Heart left ventricle (tissue), 16 donors: ENCODE measurements around the gene CEP63. TPM values are rescaled to one million over a fixed set of nuclear protein-coding genes. Genes with fewer than 3 reads are reported as not detected.

Experiments
- ATAC-seq, 4 donors: fragments of 200-7000 bp; cut with Tn5 transposase; one replicate each; pipeline ENCODE4 v1.9.1; 2020 to 2022; ENCODE audit warnings: moderate library complexity in 4 of 4, mild to moderate bottlenecking in 3 of 4, moderate number of reproducible peaks in 1 of 4
- DNase-seq, 5 donors: peaks; one replicate each; pipeline ENCODE4 v3.0.0-alpha.2; 2020
- H3K27ac ChIP-seq, 12 donors: fragments of 200-600 bp; sonication (generic) in 4 of 12; one replicate each; pipeline versions ENCODE4 v1.5.0 to v1.8.0; 2016 to 2022; ENCODE audit warnings: mild to moderate bottlenecking in 2 of 12
- H3K27me3 ChIP-seq, 9 donors: fragments of 200-600 bp; sonication (generic) in 2 of 9; one replicate each; pipeline versions ENCODE4 v1.5.1 to v1.8.0; 2016 to 2022; ENCODE audit warnings: mild to moderate bottlenecking in 3 of 9
- H3K36me3 ChIP-seq, 9 donors: fragments of 200-600 bp; sonication (generic) in 2 of 9; one replicate each; pipeline versions ENCODE4 v1.5.0 to v1.8.0; 2018 to 2022; ENCODE audit warnings: mild to moderate bottlenecking in 2 of 9
- H3K4me1 ChIP-seq, 12 donors: fragments of 200-600 bp; sonication (generic) in 4 of 12; one replicate each; pipeline versions ENCODE4 v1.5.0 to v1.8.0; 2016 to 2022; ENCODE audit warnings: mild to moderate bottlenecking in 3 of 12
- H3K4me3 ChIP-seq, 12 donors: fragments of 200-600 bp; sonication (generic) in 4 of 12; one replicate each; pipeline versions ENCODE4 v1.5.0 to v1.8.0; 2017 to 2022; ENCODE audit warnings: mild to moderate bottlenecking in 9 of 12, moderate library complexity in 4 of 12
- H3K9me3 ChIP-seq, 12 donors: fragments of 200-600 bp; sonication (generic) in 4 of 12; one replicate each; pipeline versions ENCODE4 v1.5.0 to v1.8.0; 2016 to 2022; ENCODE audit warnings: mild to moderate bottlenecking in 1 of 12
- CTCF ChIP-seq, 12 donors: fragments of 200-600 bp; sonication (generic) in 4 of 12; IDR thresholded peaks; one replicate each; pipeline versions ENCODE4 v1.5.0 to v1.8.0; 2018 to 2022; ENCODE audit warnings: antibody characterized with exemption in 12 of 12, mild to moderate bottlenecking in 5 of 12
- POLR2A ChIP-seq, 2 donors: fragments of 450-650 bp; IDR thresholded peaks; one replicate each; pipeline ENCODE4 v1.6.1; 2017; ENCODE audit warnings: antibody characterized with exemption in 2 of 2, mild to moderate bottlenecking in 2 of 2, moderate library complexity in 2 of 2
- WGBS, 4 donors: extraction: QIAGEN DNeasy Blood & Tissue Kit in 2 of 4; methylation state at CpG; one replicate each; pipeline versions ENCODE4 v1.1.5 to v1.1.7; 2013 to 2018; 5-methylcytosine and 5-hydroxymethylcytosine counted together
- intact Hi-C, 10 donors: fragments of 100-400 bp; cut with DNase I; formaldehyde crosslinking; loops; one replicate each; pipeline versions ENCODE4 v1.11.1 to v1.14.2; 2022
- polyA plus RNA-seq, 2 donors: library from polyadenylated mRNA; stranded (reverse); fragments of 200-250 nt; gene quantifications; one replicate each; pipeline ENCODE4 v1.2.3, GENCODE V29; 2013
- total RNA-seq, 9 donors: library from RNA; depleted of rRNA in 2 of 9; stranded (reverse); fragments of >200 nt in 2 of 9; fragmentation: NEBNext Ultra II Directional in 3 of 9; extraction: Animal tissue kit (Norgen Biotek cat#: 25700) in 3 of 9; gene quantifications; one replicate each; pipeline versions ENCODE4 v1.1.0 to v1.2.4, GENCODE V29; 2016 to 2023
- donor health status: ischemic (EF 13 %, LVEDD 7.1; RV severe dilation, severe dysfunction).
- donor health status: healthy with polysubstance abuse.
- donor health status: DM: no; HTN: yes; CAD: no.
- donor health status: DM: no; HTN: no; CAD: no.
- donor health status: ischemic (EF 25% LVEDD 6.9; RV normal size, moderate dysfunction).
- donor health status: ischemic (EF 25% LVEDD 5.7; RV mildly dilated, moderate dysfunction).
- donor health status: healthy.
- donor health status: DM: yes; HTN: yes; CAD: no.
- donor health status: ischemic (EF 35%, LVEDD 5.7; RV mildly dilated, moderate dysfunction).
- donor health status: nonischemic (EF 11% LVEDD 7.7; RV severe dilation, severe dysfunction).
- donor health status: DM: yes; HTN: yes; CAD: no.
- donor health status: PGD.
- donor health status: ischemic (EF 29% LVEDD 5.4; RV normal size, mild dysfunction).
- donor health status: nonischemic (EF 23%, LVEDD 6.1; RV moderate dilation, normal function).

The CEP63 gene
- total and polyA plus RNA-seq, 11 donors = 19.1 to 35.3 (median 29.5) TPM

DNA sequence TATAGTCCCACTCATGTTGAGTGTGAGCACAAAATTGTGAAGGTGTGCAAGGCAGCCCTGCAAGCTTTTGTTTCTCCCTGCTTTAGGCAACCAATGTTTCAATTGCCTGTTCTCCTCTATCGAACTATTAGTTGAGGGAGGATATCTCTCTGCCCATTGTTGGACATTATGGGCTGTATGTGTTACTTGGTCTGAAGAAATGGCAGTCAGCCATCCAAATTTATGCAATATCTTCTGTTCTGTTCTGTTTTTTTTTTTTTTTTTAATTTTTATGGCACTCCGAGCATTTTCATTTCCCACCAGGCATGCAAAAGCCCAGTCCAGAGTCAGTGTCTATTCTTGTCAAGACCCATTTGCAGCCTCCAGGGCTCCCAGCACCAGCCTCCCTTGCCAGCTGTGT, 44.0 kb upstream of the CEP63 start:
- 85 to 92% (median 90%) methylated on average over 2 of the region's 2 CpGs for WGBS, 4 donors
- no peak for ATAC-seq
- no peak for DNase-seq

DNA sequence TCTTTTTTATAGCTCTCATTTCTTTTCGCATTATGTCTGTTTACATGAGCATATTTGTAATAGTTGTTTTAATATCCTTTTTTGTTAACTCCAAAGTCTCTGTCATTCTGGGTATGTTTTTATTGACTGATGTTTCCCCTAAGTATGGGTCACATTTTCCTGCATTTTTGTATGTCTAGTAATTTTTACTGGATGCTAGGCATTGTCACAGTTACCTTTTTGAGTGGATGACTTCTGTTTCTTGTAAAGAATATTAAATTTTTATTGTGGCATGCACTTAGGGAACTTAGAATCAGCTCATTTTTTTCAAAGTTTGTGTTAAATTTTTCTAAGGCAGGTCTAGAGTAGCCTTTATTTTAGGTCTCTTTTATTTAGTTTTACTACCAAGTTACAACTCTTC, 40.8 kb upstream of the CEP63 start:
- WGBS, 4 donors = 92 to 98% (median 95%) methylated on average over 1 of the region's 1 CpG
- peaks cover 0 to 13% (median 0%) of the 10 kb centered on the region in 12 donors for H3K9me3 ChIP-seq
- no peak overlapping the region for H3K4me3 ChIP-seq
- no peaks in the 10 kb centered on the region for H3K36me3 ChIP-seq
- no peaks in the 10 kb centered on the region for H3K27me3 ChIP-seq
- DNase-seq (no peak), ATAC-seq (no peak)
- intact Hi-C loops = loop anchor here in 2 of 10 donors (5.0 kb wide), 2 partner anchors 38 to 48 kb away; no protein-coding TSS in a partner anchor
- no peak overlapping the region for H3K27ac ChIP-seq
- TF ChIP-seq POLR2A (IDR thresholded peaks at IDR 0.05) (no peak), CTCF (IDR thresholded peaks at IDR 0.05) (no peak)
- peaks cover 0 to 32% (median 20%) of the 10 kb centered on the region in 12 donors for H3K4me1 ChIP-seq

More for the DNA sequence above, 44.0 kb upstream of the CEP63 start:
- Histone ChIP-seq H3K4me3 (no peak overlapping the region), H3K27me3 (no peaks in the 10 kb centered on the region), H3K36me3 (no peaks in the 10 kb centered on the region), H3K9me3 (peaks cover 0 to 13% (median 0%) of the 10 kb centered on the region in 12 donors), H3K27ac (no peak overlapping the region), H3K4me1 (peaks cover 0 to 19% (median 16%) of the 10 kb centered on the region in 12 donors)
- TF ChIP-seq CTCF (IDR thresholded peaks at IDR 0.05) (no peak), POLR2A (IDR thresholded peaks at IDR 0.05) (no peak)
- intact Hi-C loops = no loop called here

DNA sequence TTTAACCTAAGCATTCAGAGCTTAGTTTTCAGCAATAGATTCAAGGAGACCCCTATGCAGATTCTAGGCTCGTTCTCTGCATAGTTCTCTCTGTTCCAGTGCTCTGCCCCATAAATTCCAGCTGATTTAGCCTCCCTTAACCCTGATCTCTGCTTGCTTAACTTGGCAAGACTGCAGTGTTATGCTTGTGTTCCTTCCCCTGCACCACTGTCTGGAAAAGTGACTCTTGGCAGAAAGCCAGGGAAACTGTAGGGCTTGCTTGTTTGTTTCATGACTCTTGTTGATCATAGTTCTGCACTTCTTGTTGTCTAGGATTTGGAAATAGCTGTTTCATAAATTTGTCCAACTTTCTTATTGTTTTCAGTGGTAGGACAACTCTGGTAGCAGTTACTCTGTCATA, 40.2 kb upstream of the CEP63 start:
- peak in 4 of 5 donors; percentile 42 to 66 (median 52) for DNase-seq
- H3K27me3 ChIP-seq = no peaks in the 10 kb centered on the region
- TF ChIP-seq CTCF (IDR thresholded peaks at IDR 0.05) (no peak), POLR2A (IDR thresholded peaks at IDR 0.05) (no peak)
- H3K4me3 ChIP-seq = no peak overlapping the region
- peak overlapping the region in 1 of 12 donors; percentile 13 for H3K27ac ChIP-seq
- H3K4me1 ChIP-seq = peaks cover 0 to 32% (median 20%) of the 10 kb centered on the region in 12 donors
- no peaks in the 10 kb centered on the region for H3K36me3 ChIP-seq
- peaks cover 0 to 13% (median 0%) of the 10 kb centered on the region in 12 donors for H3K9me3 ChIP-seq
- WGBS, 4 donors = 3 to 15% (median 10%) methylated on average over 1 of the region's 1 CpG
- peak; percentile 72 to 88 (median 83) for ATAC-seq
- intact Hi-C loops = loop anchor here in 2 of 10 donors (5.0 kb wide), 2 partner anchors 38 to 48 kb away; no protein-coding TSS in a partner anchor

GRCh38 chr3:134446800-134447199, 39.1 kb upstream of the CEP63 start:
- ATAC-seq (peak in 3 of 4 donors; percentile 35 to 60 (median 44)), DNase-seq (no peak)
- 32 to 57% (median 40%) methylated on average over 3 of the region's 3 CpGs for WGBS, 4 donors
- H3K4me1 ChIP-seq = peaks cover 0 to 32% (median 20%) of the 10 kb centered on the region in 12 donors
- intact Hi-C loops = loop anchor here in 2 of 10 donors (5.0 kb wide), 2 partner anchors 39 to 49 kb away; no protein-coding TSS in a partner anchor
- no peaks in the 10 kb centered on the region for H3K36me3 ChIP-seq
- no peak for TF ChIP-seq CTCF (IDR thresholded peaks at IDR 0.05)
- H3K27me3 ChIP-seq = no peaks in the 10 kb centered on the region
- peaks cover 0 to 13% (median 0%) of the 10 kb centered on the region in 12 donors for H3K9me3 ChIP-seq
- H3K27ac ChIP-seq = peak overlapping the region in 1 of 12 donors; percentile 2
- no peak overlapping the region for H3K4me3 ChIP-seq
